Neural cell (in vitro differentiated cells): ENCODE data around the gene CYP27B1.

Experiments
- CTCF ChIP-seq: fragments of 450-650 bp; IDR thresholded peaks from 2 replicates; pipeline ENCODE4 v1.5.1; 2014; ENCODE audit warnings: antibody characterized with exemption, mild to moderate bottlenecking, moderate library complexity; ENCODE audit not compliant: poor library complexity, severe bottlenecking
- EP300 ChIP-seq: fragments of 450-650 bp; conservative IDR thresholded peaks from 2 replicates; pipeline ENCODE4 v1.6.1; 2014; ENCODE audit warnings: antibody characterized with exemption, mild to moderate bottlenecking, moderate library complexity; ENCODE audit not compliant: poor library complexity, severe bottlenecking
- EZH2 ChIP-seq: fragments of 200-600, 300-800 bp; shearing (Covaris generic), sonication (generic); IDR thresholded peaks from 2 replicates; pipeline ENCODE4 v1.6.1; 2014; ENCODE audit warnings: antibody characterized with exemption, low read length, borderline replicate concordance, mild to moderate bottlenecking; ENCODE audit not compliant: insufficient read depth, poor library complexity, severe bottlenecking
- MXI1 ChIP-seq: fragments of 450-650 bp; conservative IDR thresholded peaks from 2 replicates; pipeline ENCODE4 v1.6.1; 2014; ENCODE audit warnings: antibody characterized with exemption, mild to moderate bottlenecking; ENCODE audit not compliant: poor library complexity, severe bottlenecking
- POLR2AphosphoS5 ChIP-seq: IDR thresholded peaks from 2 replicates; pipeline ENCODE4 v1.6.1; 2012
- RAD21 ChIP-seq: fragments of 450-650 bp; conservative IDR thresholded peaks from 2 replicates; pipeline ENCODE4 v1.6.1; 2014; ENCODE audit warnings: antibody characterized with exemption, mild to moderate bottlenecking, moderate library complexity
- REST ChIP-seq: IDR thresholded peaks from 2 replicates; pipeline ENCODE4 v1.6.1; 2012; ENCODE audit warnings: borderline replicate concordance
- SMC3 ChIP-seq: fragments of 450-650 bp; conservative IDR thresholded peaks from 2 replicates; pipeline ENCODE4 v1.6.1; 2014; ENCODE audit warnings: antibody characterized with exemption, mild to moderate bottlenecking, moderate library complexity; ENCODE audit not compliant: poor library complexity
- TAF1 ChIP-seq: IDR thresholded peaks from 2 replicates; pipeline ENCODE4 v1.6.1; 2012; ENCODE audit warnings: low read depth

DNA sequence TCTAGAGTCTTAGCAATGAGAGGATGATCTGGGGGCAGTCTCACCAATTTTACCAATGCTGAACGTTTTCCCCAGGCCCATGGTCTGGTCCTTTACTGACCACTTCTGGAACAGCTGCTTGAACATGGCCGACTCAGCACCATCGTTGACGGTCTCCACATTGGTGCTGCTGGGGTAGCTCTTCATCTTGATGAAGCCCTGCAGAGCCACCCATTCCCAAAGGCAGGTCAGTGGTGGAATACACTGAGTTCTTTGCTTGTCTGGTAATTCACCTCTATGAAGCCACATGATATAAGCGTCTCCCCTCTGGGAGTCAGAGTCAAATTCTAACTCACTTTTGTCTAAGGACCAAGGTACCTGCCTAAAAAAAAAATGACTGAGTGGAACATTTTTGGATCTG, 41.5 kb upstream of the CYP27B1 start:
- TF ChIP-seq RAD21 (no peak), EZH2 (no peak), CTCF (no peak), POLR2AphosphoS5 (no peak), SMC3 (no peak), REST (no peak), EP300 (no peak), TAF1 (no peak), MXI1 (no peak)
